GM12892 (cell line): ENCODE data around the gene SPARC.

Experiments used
- POLR2A ChIP-seq: IDR thresholded peaks from 2 replicates; pipeline ENCODE4 v1.6.1; 2011; ENCODE audit warnings: low read depth, low read length, control low read depth
- POLR2AphosphoS5 ChIP-seq: IDR thresholded peaks from 2 replicates; pipeline ENCODE4 v1.6.1; 2011; ENCODE audit warnings: low read depth, low read length, control low read depth
- TAF1 ChIP-seq: IDR thresholded peaks from 2 replicates; pipeline ENCODE4 v1.6.1; 2011; ENCODE audit warnings: low read depth, mild to moderate bottlenecking, control low read depth, low read length, borderline replicate concordance

- TF ChIP-seq POLR2AphosphoS5 (no peak), POLR2A (no peak), TAF1 (no peak)
These were observed 54.2 kb downstream of the SPARC start for GRCh38 chr5:151632524-151632923.
